Measurements from ENCODE around the gene DNAJB6.

Gene DNAJB6

GRCh38 chr7:157416011-157416410 is 79.2 kb downstream of the DNAJB6 start:
- peaks cover 11% of the 10 kb centered on the region for H3K36me3 ChIP-seq (ENCODE audit: control insufficient read depth, insufficient read depth, low read length)
- peaks cover 16% of the 10 kb centered on the region for H3K4me1 ChIP-seq (ENCODE audit: control insufficient read depth, insufficient read depth, low read length)
- no peak overlapping the region for H3K27ac ChIP-seq (ENCODE audit: insufficient read depth, low read depth, low read length, poor library complexity, severe bottlenecking)
- H3K9me3 ChIP-seq (ENCODE audit: control insufficient read depth, low read length) = no peaks in the 10 kb centered on the region
- no peak overlapping the region for H3K4me3 ChIP-seq (ENCODE audit: insufficient read depth, low read depth, low read length)
- 96% methylated on average over 30 of the region's 30 CpGs for WGBS, 2 experiments
- H3K27me3 ChIP-seq (ENCODE audit: control insufficient read depth, insufficient read depth, low read length, poor library complexity, severe bottlenecking) = no peaks in the 10 kb centered on the region

GRCh38 chr7:157418204-157419034 is 81.6 kb downstream of the DNAJB6 start:
- no peak overlapping the region for H3K27ac ChIP-seq (ENCODE audit: insufficient read depth, low read depth, low read length, poor library complexity, severe bottlenecking)
- H3K27me3 ChIP-seq (ENCODE audit: control insufficient read depth, insufficient read depth, low read length, poor library complexity, severe bottlenecking) = no peaks in the 10 kb centered on the region
- H3K36me3 ChIP-seq (ENCODE audit: control insufficient read depth, insufficient read depth, low read length) = peaks cover 11% of the 10 kb centered on the region
- WGBS, 2 experiments = 94 to 95% methylated on average over 41 of the region's 41 CpGs
- H3K9me3 ChIP-seq (ENCODE audit: control insufficient read depth, low read length) = no peaks in the 10 kb centered on the region
- H3K4me1 ChIP-seq (ENCODE audit: control insufficient read depth, insufficient read depth, low read length) = peaks cover under 1% of the 10 kb centered on the region
- no peak overlapping the region for H3K4me3 ChIP-seq (ENCODE audit: insufficient read depth, low read depth, low read length)

- Histone ChIP-seq H3K27me3 (ENCODE audit: control insufficient read depth, insufficient read depth, low read length, poor library complexity, severe bottlenecking) (no peaks in the 10 kb centered on the region), H3K36me3 (ENCODE audit: control insufficient read depth, insufficient read depth, low read length) (peaks cover 11% of the 10 kb centered on the region), H3K9me3 (ENCODE audit: control insufficient read depth, low read length) (no peaks in the 10 kb centered on the region), H3K27ac (ENCODE audit: insufficient read depth, low read depth, low read length, poor library complexity, severe bottlenecking) (no peak overlapping the region), H3K4me1 (ENCODE audit: control insufficient read depth, insufficient read depth, low read length) (no peaks in the 10 kb centered on the region), H3K4me3 (ENCODE audit: insufficient read depth, low read depth, low read length) (no peak overlapping the region)
- 86 to 95% methylated on average over 8 of the region's 8 CpGs for WGBS, 2 experiments
Measured at GRCh38 chr7:157419035-157419293, 82.2 kb downstream of the DNAJB6 start.

GRCh38 chr7:157422279-157422678 is 85.5 kb downstream of the DNAJB6 start:
- Histone ChIP-seq H3K4me1 (ENCODE audit: control insufficient read depth, insufficient read depth, low read length) (no peaks in the 10 kb centered on the region), H3K27ac (ENCODE audit: insufficient read depth, low read depth, low read length, poor library complexity, severe bottlenecking) (no peak overlapping the region), H3K36me3 (ENCODE audit: control insufficient read depth, insufficient read depth, low read length) (no peaks in the 10 kb centered on the region), H3K9me3 (ENCODE audit: control insufficient read depth, low read length) (no peaks in the 10 kb centered on the region), H3K4me3 (ENCODE audit: insufficient read depth, low read depth, low read length) (no peak overlapping the region), H3K27me3 (ENCODE audit: control insufficient read depth, insufficient read depth, low read length, poor library complexity, severe bottlenecking) (no peaks in the 10 kb centered on the region)
- 91 to 93% methylated on average over 23 of the region's 23 CpGs for WGBS, 2 experiments

- Histone ChIP-seq H3K27ac (ENCODE audit: insufficient read depth, low read depth, low read length, poor library complexity, severe bottlenecking) (no peak overlapping the region), H3K9me3 (ENCODE audit: control insufficient read depth, low read length) (no peaks in the 10 kb centered on the region), H3K4me3 (ENCODE audit: insufficient read depth, low read depth, low read length) (no peak overlapping the region), H3K36me3 (ENCODE audit: control insufficient read depth, insufficient read depth, low read length) (no peaks in the 10 kb centered on the region), H3K4me1 (ENCODE audit: control insufficient read depth, insufficient read depth, low read length) (no peaks in the 10 kb centered on the region), H3K27me3 (ENCODE audit: control insufficient read depth, insufficient read depth, low read length, poor library complexity, severe bottlenecking) (no peaks in the 10 kb centered on the region)
- 86 to 89% methylated on average over 12 of the region's 12 CpGs for WGBS, 2 experiments
Measured at GRCh38 chr7:157423348-157423747, 86.5 kb downstream of the DNAJB6 start.

GRCh38 chr7:157423886-157424565 is 87.2 kb downstream of the DNAJB6 start:
- Histone ChIP-seq H3K27me3 (ENCODE audit: control insufficient read depth, insufficient read depth, low read length, poor library complexity, severe bottlenecking) (no peaks in the 10 kb centered on the region), H3K36me3 (ENCODE audit: control insufficient read depth, insufficient read depth, low read length) (no peaks in the 10 kb centered on the region), H3K4me3 (ENCODE audit: insufficient read depth, low read depth, low read length) (no peak overlapping the region), H3K9me3 (ENCODE audit: control insufficient read depth, low read length) (no peaks in the 10 kb centered on the region), H3K4me1 (ENCODE audit: control insufficient read depth, insufficient read depth, low read length) (no peaks in the 10 kb centered on the region), H3K27ac (ENCODE audit: insufficient read depth, low read depth, low read length, poor library complexity, severe bottlenecking) (no peak overlapping the region)
- WGBS, 2 experiments = 90% methylated on average over 31 of the region's 31 CpGs

GRCh38 chr7:157425137-157425731 is 88.4 kb downstream of the DNAJB6 start:
- Histone ChIP-seq H3K36me3 (ENCODE audit: control insufficient read depth, insufficient read depth, low read length) (no peaks in the 10 kb centered on the region), H3K4me1 (ENCODE audit: control insufficient read depth, insufficient read depth, low read length) (no peaks in the 10 kb centered on the region), H3K4me3 (ENCODE audit: insufficient read depth, low read depth, low read length) (no peak overlapping the region), H3K27me3 (ENCODE audit: control insufficient read depth, insufficient read depth, low read length, poor library complexity, severe bottlenecking) (no peaks in the 10 kb centered on the region), H3K9me3 (ENCODE audit: control insufficient read depth, low read length) (no peaks in the 10 kb centered on the region), H3K27ac (ENCODE audit: insufficient read depth, low read depth, low read length, poor library complexity, severe bottlenecking) (no peak overlapping the region)
- WGBS, 2 experiments = 84 to 87% methylated on average over 17 to 18 of the region's 18 CpGs

- H3K27ac ChIP-seq (ENCODE audit: insufficient read depth, low read depth, low read length, poor library complexity, severe bottlenecking) = no peak overlapping the region
- H3K4me1 ChIP-seq (ENCODE audit: control insufficient read depth, insufficient read depth, low read length) = no peaks in the 10 kb centered on the region
- H3K4me3 ChIP-seq (ENCODE audit: insufficient read depth, low read depth, low read length) = no peak overlapping the region
- no peaks in the 10 kb centered on the region for H3K27me3 ChIP-seq (ENCODE audit: control insufficient read depth, insufficient read depth, low read length, poor library complexity, severe bottlenecking)
- H3K9me3 ChIP-seq (ENCODE audit: control insufficient read depth, low read length) = no peaks in the 10 kb centered on the region
- WGBS, 2 experiments = 92 to 95% methylated on average over 19 of the region's 19 CpGs
- no peaks in the 10 kb centered on the region for H3K36me3 ChIP-seq (ENCODE audit: control insufficient read depth, insufficient read depth, low read length)
Measured at GRCh38 chr7:157425761-157426160, 89.0 kb downstream of the DNAJB6 start.

- no peaks in the 10 kb centered on the region for H3K36me3 ChIP-seq (ENCODE audit: control insufficient read depth, insufficient read depth, low read length)
- H3K9me3 ChIP-seq (ENCODE audit: control insufficient read depth, low read length) = no peaks in the 10 kb centered on the region
- no peaks in the 10 kb centered on the region for H3K4me1 ChIP-seq (ENCODE audit: control insufficient read depth, insufficient read depth, low read length)
- no peaks in the 10 kb centered on the region for H3K27me3 ChIP-seq (ENCODE audit: control insufficient read depth, insufficient read depth, low read length, poor library complexity, severe bottlenecking)
- no peak overlapping the region for H3K27ac ChIP-seq (ENCODE audit: insufficient read depth, low read depth, low read length, poor library complexity, severe bottlenecking)
- no peak overlapping the region for H3K4me3 ChIP-seq (ENCODE audit: insufficient read depth, low read depth, low read length)
- WGBS, 2 experiments = 93 to 94% methylated on average over 42 of the region's 42 CpGs
Measured at GRCh38 chr7:157426463-157427301, 89.9 kb downstream of the DNAJB6 start.
